ENCODE results near the gene SAP30BP. TPM values are rescaled to one million over a fixed set of nuclear protein-coding genes. Genes with fewer than 3 reads are reported as not detected.

The SAP30BP gene
- total and polyA plus RNA-seq, 2 of the 8 experiments (the other 6 are each of a cell fraction or from before 2014, with no cell fraction given): 63.3 to 79.9 TPM

- TF ChIP-seq RNF2 (IDR thresholded peaks at IDR 0.05; ENCODE audit: borderline replicate concordance, low read depth, low read length, missing control alignments, poor library complexity, severe bottlenecking) (no peak), EGR1 (IDR thresholded peaks at IDR 0.05; ENCODE audit: borderline replicate concordance, low read depth, low read length) (no peak), POU5F1 (IDR thresholded peaks at IDR 0.05; ENCODE audit: low read depth, low read length) (no peak), SP2 (IDR thresholded peaks at IDR 0.05; ENCODE audit: low read length) (no peak), SP1 (IDR thresholded peaks at IDR 0.05; ENCODE audit: low read depth, low read length) (no peak), SP4 (IDR thresholded peaks at IDR 0.05; ENCODE audit: low read length) (no peak), GTF2F1 (IDR thresholded peaks at IDR 0.05; ENCODE audit: borderline replicate concordance, low read depth, low read length) (no peak), HDAC2 (IDR thresholded peaks at IDR 0.05; ENCODE audit: borderline replicate concordance in 1 of 2, low read depth in 2 of 2, low read length in 2 of 2) (no peak), KDM1A (IDR thresholded peaks at IDR 0.05; ENCODE audit: borderline replicate concordance, low read length) (no peak), KDM4A (IDR thresholded peaks at IDR 0.05; ENCODE audit: low read depth, low read length, severe bottlenecking) (no peak), BRCA1 (IDR thresholded peaks at IDR 0.05; ENCODE audit: low read depth, low read length) (no peak), TAF7 (optimal IDR thresholded peaks at IDR 0.05; ENCODE audit: borderline replicate concordance, low read depth, low read length) (no peak), ATF3 (IDR thresholded peaks at IDR 0.05; ENCODE audit: insufficient read depth, low read depth, low read length) (no peak)
These were observed 21.2 kb downstream of the SAP30BP start (continued) for GRCh38 chr17:75688209-75688825.

All from H1 (cell line).